Measurements from ENCODE around the gene RSRC1.
"Not testable (repeated sequence)": the region's sequence is repeated elsewhere in the genome, so short reads cannot be mapped to it uniquely, and the experiment has no call there.

Gene RSRC1

GRCh38 chr3:158109804-158110657 lies at the start of gene RSRC1:
Gene RSRC1 (plus strand): TSS chr3:158110089. CDS start chr3:158122105, 12,016 bp downstream.
- in situ Hi-C loops (cut with MboI; ENCODE audit: low sequenced_read_pairs) = no loop called here

- in situ Hi-C loops (cut with MboI; ENCODE audit: low sequenced_read_pairs) = not testable (repeated sequence)
Observed at GRCh38 chr3:158065574-158065973, 44.3 kb upstream of the RSRC1 start.

GRCh38 chr3:158072790-158073189 lies 37.1 kb upstream of the RSRC1 start:
- in situ Hi-C loops (cut with MboI; ENCODE audit: low sequenced_read_pairs) = no loop called here

- in situ Hi-C loops (cut with MboI; ENCODE audit: low sequenced_read_pairs) = no loop called here
Observed at GRCh38 chr3:158074591-158074990, 35.3 kb upstream of the RSRC1 start.

GRCh38 chr3:158079599-158079998 lies 30.3 kb upstream of the RSRC1 start:
- in situ Hi-C loops (cut with MboI; ENCODE audit: low sequenced_read_pairs) = no loop called here

GRCh38 chr3:158084651-158085050 lies 25.2 kb upstream of the RSRC1 start:
- in situ Hi-C loops (cut with MboI; ENCODE audit: low sequenced_read_pairs) = no loop called here

- in situ Hi-C loops (cut with MboI; ENCODE audit: low sequenced_read_pairs) = no loop called here
Observed at GRCh38 chr3:158085358-158085757, 24.5 kb upstream of the RSRC1 start.

- in situ Hi-C loops (cut with MboI; ENCODE audit: low sequenced_read_pairs) = no loop called here
Observed at GRCh38 chr3:158085931-158086330, 24.0 kb upstream of the RSRC1 start.

GRCh38 chr3:158086361-158086760 lies 23.5 kb upstream of the RSRC1 start:
- in situ Hi-C loops (cut with MboI; ENCODE audit: low sequenced_read_pairs) = no loop called here

- in situ Hi-C loops (cut with MboI; ENCODE audit: low sequenced_read_pairs) = no loop called here
Observed at GRCh38 chr3:158086776-158087175, 23.1 kb upstream of the RSRC1 start.

GRCh38 chr3:158091531-158091930 lies 18.4 kb upstream of the RSRC1 start:
- in situ Hi-C loops (cut with MboI; ENCODE audit: low sequenced_read_pairs) = no loop called here

GRCh38 chr3:158093526-158093925 lies 16.4 kb upstream of the RSRC1 start:
- in situ Hi-C loops (cut with MboI; ENCODE audit: low sequenced_read_pairs) = no loop called here

- in situ Hi-C loops (cut with MboI; ENCODE audit: low sequenced_read_pairs) = no loop called here
Observed at GRCh38 chr3:158094235-158095110, 15.4 kb upstream of the RSRC1 start.

GRCh38 chr3:158095111-158095813 lies 14.6 kb upstream of the RSRC1 start:
- in situ Hi-C loops (cut with MboI; ENCODE audit: low sequenced_read_pairs) = no loop called here

- in situ Hi-C loops (cut with MboI; ENCODE audit: low sequenced_read_pairs) = no loop called here
Observed at GRCh38 chr3:158095814-158096704, 13.8 kb upstream of the RSRC1 start.

- in situ Hi-C loops (cut with MboI; ENCODE audit: low sequenced_read_pairs) = no loop called here
Observed at GRCh38 chr3:158097081-158097592, 12.8 kb upstream of the RSRC1 start.

GRCh38 chr3:158097593-158098308 lies 12.1 kb upstream of the RSRC1 start:
- in situ Hi-C loops (cut with MboI; ENCODE audit: low sequenced_read_pairs) = no loop called here

- in situ Hi-C loops (cut with MboI; ENCODE audit: low sequenced_read_pairs) = no loop called here
Observed at GRCh38 chr3:158098309-158098639, 11.6 kb upstream of the RSRC1 start.

GRCh38 chr3:158098834-158099424 lies 11.0 kb upstream of the RSRC1 start:
- in situ Hi-C loops (cut with MboI; ENCODE audit: low sequenced_read_pairs) = no loop called here

All from HL-60/S4 (cell line).